CD4-positive, alpha-beta memory T cell (primary cell): Measurements from ENCODE around the gene PBX3. TPM values are rescaled to one million over a fixed set of nuclear protein-coding genes. Genes with fewer than 3 reads are reported as not detected.

Source experiments
- CTCF ChIA-PET: fragments of 350-600 bp; sonication (Branson Sonifier 250); formaldehyde crosslinking; loops from one replicate; lab custom pipeline; 2021; ENCODE audit warnings: inconsistent platforms; ENCODE audit not compliant: partially characterized antibody; lab: Charles Lee
- POLR2A ChIA-PET: fragments of 350-600 bp; sonication (Branson Sonifier 250); formaldehyde crosslinking; loops from one replicate; lab custom pipeline; 2021; ENCODE audit not compliant: partially characterized antibody; lab: Charles Lee
- DNase-seq, 5 donors: peaks; one replicate each; pipeline versions ENCODE4 v3.0.0 to v3.0.0-alpha.2; 2020 to 2022; ENCODE audit warnings: mixed read lengths in 1 of 5
- H3K27ac ChIP-seq: one replicate; pipeline ENCODE4 v1.7.0; 2013; ENCODE audit warnings: low read depth, low read length
- H3K27me3 ChIP-seq: 2 replicates; pipeline ENCODE4 v1.7.0; 2013; ENCODE audit warnings: mild to moderate bottlenecking, low read length, moderate library complexity; ENCODE audit not compliant: insufficient read depth
- H3K36me3 ChIP-seq: 2 replicates; pipeline ENCODE4 v1.7.0; 2013; ENCODE audit warnings: mild to moderate bottlenecking, low read length, moderate library complexity; ENCODE audit not compliant: insufficient read depth
- H3K4me1 ChIP-seq: 2 replicates; pipeline ENCODE4 v1.7.0; 2013; ENCODE audit warnings: mild to moderate bottlenecking, low read length, moderate library complexity; ENCODE audit not compliant: insufficient read depth
- H3K4me3 ChIP-seq, 2 donors: one replicate each; pipeline ENCODE4 v1.7.0; 2013; ENCODE audit warnings: low read length in 2 of 2, mild to moderate bottlenecking in 1 of 2
- H3K9me3 ChIP-seq, 2 donors: one replicate each; pipeline ENCODE4 v1.7.0; 2013; ENCODE audit warnings: low read length in 2 of 2, control low read depth in 1 of 2; ENCODE audit not compliant: control insufficient read depth in 1 of 2
- H3K27ac Mint-ChIP-seq, 7 donors: one replicate each; pipeline ENCODE4 v1.8.0; 2020 to 2021; ENCODE audit warnings: mixed read lengths in 7 of 7, mild to moderate bottlenecking in 6 of 7, inconsistent platforms in 3 of 7, moderate library complexity in 3 of 7
- H3K27me3 Mint-ChIP-seq, 2 donors: one replicate each; pipeline ENCODE4 v1.8.0; 2020 to 2021; ENCODE audit warnings: mixed read lengths in 2 of 2
- H3K36me3 Mint-ChIP-seq, 2 donors: one replicate each; pipeline ENCODE4 v1.8.0; 2020 to 2021; ENCODE audit warnings: mixed read lengths in 2 of 2, inconsistent platforms in 1 of 2, mild to moderate bottlenecking in 1 of 2
- H3K4me1 Mint-ChIP-seq, 4 donors: one replicate each; pipeline ENCODE4 v1.8.0; 2020 to 2021; ENCODE audit warnings: mixed read lengths in 4 of 4, mild to moderate bottlenecking in 1 of 4
- H3K4me3 Mint-ChIP-seq, 8 donors: one replicate each; pipeline ENCODE4 v1.8.0; 2020 to 2021; ENCODE audit warnings: mixed read lengths in 8 of 8, mild to moderate bottlenecking in 7 of 8, moderate library complexity in 6 of 8, inconsistent platforms in 3 of 8
- H3K9me3 Mint-ChIP-seq, 8 donors: one replicate each; pipeline ENCODE4 v1.8.0; 2020 to 2021; ENCODE audit warnings: mixed read lengths in 8 of 8, mild to moderate bottlenecking in 5 of 8, inconsistent platforms in 3 of 8, moderate library complexity in 1 of 8
- intact Hi-C: fragments of 100-400 bp; cut with micrococcal nuclease; formaldehyde crosslinking; loops from one replicate; pipeline ENCODE4 v1.15.1; 2023
- polyA plus RNA-seq, 2 donors: library from polyadenylated mRNA; unstranded; fragments of 300-500 nt; fragmentation: Illumina TruSeq; gene quantifications; one replicate each; pipeline ENCODE4 v1.2.3, GENCODE V29; 2021
- total RNA-seq, 2 experiments: library from RNA; stranded (reverse); gene quantifications; one replicate each; pipeline ENCODE4 v1.2.3, GENCODE V29; 2021

Gene PBX3
- total and polyA plus RNA-seq, 4 experiments from 2014 or later: 2.2 to 17.0 (median 10.4) TPM

- no peak for DNase-seq
- Histone ChIP-seq H3K36me3 (no peaks in the 10 kb centered on the region), H3K4me1 (no peaks in the 10 kb centered on the region), H3K27me3 (no peaks in the 10 kb centered on the region), H3K4me3 (no peak overlapping the region), H3K9me3 (no peaks in the 10 kb centered on the region), H3K27ac (no peak overlapping the region)
- H3K4me3 Mint-ChIP-seq: no peak overlapping the region
- peak overlapping the region in 1 of 7 donors; percentile 5 for H3K27ac Mint-ChIP-seq
- POLR2A ChIA-PET: no interaction called here
- no peaks in the 10 kb centered on the region for H3K4me1 Mint-ChIP-seq
- CTCF ChIA-PET: interaction anchor here (1.2 kb wide), 1 partner anchor 10 kb away, joined by 3 read pairs; no protein-coding TSS in a partner anchor
- no peaks in the 10 kb centered on the region for H3K9me3 Mint-ChIP-seq
- peaks cover 0 to 4% of the 10 kb centered on the region in 2 donors for H3K36me3 Mint-ChIP-seq
- intact Hi-C loops: no loop called here
- H3K27me3 Mint-ChIP-seq: peaks cover 0 to 2% of the 10 kb centered on the region in 2 donors
Measured at GRCh38 chr9:125881042-125881441, 133.9 kb downstream of the PBX3 start.

DNA sequence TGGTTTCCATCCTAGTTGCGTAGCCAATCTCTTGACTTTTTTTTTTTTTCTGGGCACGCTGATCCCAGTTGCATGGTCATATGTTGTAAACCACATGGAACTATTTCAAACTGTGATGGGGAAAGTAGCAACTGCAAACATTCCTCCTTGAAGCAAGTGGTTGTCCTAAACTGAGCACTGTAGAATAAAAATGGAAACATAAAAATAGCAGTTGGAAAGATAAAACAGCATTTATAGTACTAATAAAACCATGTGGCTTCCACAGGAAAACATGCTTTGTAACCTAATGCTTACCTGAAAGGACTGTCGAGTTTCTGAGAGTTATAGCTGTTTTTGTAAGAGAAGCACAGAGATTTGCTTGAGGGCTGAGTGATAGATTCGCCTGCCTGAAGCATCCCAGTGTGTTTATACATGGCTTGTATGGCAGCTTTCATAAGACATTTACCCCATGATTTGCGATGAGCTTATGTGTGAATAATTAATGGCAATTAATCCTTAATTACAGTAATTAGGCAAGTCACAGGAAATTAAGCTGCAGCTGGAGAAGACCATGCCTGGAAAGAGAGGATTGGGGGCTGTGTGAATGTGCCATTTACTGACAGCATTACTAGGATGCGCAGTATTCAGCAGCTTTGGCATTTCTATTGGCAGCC lies 136.5 kb downstream of the PBX3 start:
- no peaks in the 10 kb centered on the region for H3K9me3 ChIP-seq
- ChIA-PET CTCF (no interaction called here), POLR2A (no interaction called here)
- peaks cover 4 to 9% of the 10 kb centered on the region in 2 donors for H3K27me3 Mint-ChIP-seq
- intact Hi-C loops: no loop called here
- no peaks in the 10 kb centered on the region for H3K36me3 ChIP-seq
- peaks cover under 1% of the 10 kb centered on the region for H3K4me1 ChIP-seq
- H3K4me3 ChIP-seq: no peak overlapping the region
- H3K27ac ChIP-seq: no peak overlapping the region
- no peak overlapping the region for H3K4me3 Mint-ChIP-seq
- DNase-seq: no peak
- H3K27ac Mint-ChIP-seq: no peak overlapping the region
- peaks cover 0 to 4% of the 10 kb centered on the region in 2 donors for H3K36me3 Mint-ChIP-seq
- H3K4me1 Mint-ChIP-seq: peaks cover 0 to under 1% (median under 1%) of the 10 kb centered on the region in 4 donors
- H3K27me3 ChIP-seq: peaks cover 4% of the 10 kb centered on the region
- peaks cover 0 to 2% (median 0%) of the 10 kb centered on the region in 8 donors for H3K9me3 Mint-ChIP-seq

DNA sequence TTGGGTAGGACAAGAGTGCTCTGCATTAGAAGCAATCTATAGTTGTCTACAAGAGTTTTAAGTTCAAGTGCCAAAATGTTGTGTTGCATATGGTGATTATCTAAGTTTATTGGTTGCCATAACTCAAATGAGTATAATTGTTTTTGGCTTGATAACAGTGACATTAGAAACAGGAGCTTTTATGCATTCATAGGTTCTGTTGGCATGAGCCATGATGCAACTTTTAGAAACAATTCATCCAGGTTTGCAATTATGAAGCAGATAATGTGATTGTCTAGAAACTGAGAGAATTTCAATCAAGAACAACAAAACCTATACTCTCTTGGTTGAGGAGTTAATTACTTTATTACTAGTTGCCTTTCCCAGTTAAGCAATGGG lies 137.0 kb downstream of the PBX3 start:
- Histone ChIP-seq H3K4me1 (peaks cover 6% of the 10 kb centered on the region), H3K27ac (no peak overlapping the region), H3K27me3 (peaks cover 9% of the 10 kb centered on the region), H3K9me3 (no peaks in the 10 kb centered on the region), H3K4me3 (no peak overlapping the region), H3K36me3 (no peaks in the 10 kb centered on the region)
- ChIA-PET CTCF (no interaction called here), POLR2A (no interaction called here)
- DNase-seq: no peak
- Mint-ChIP-seq H3K9me3 (peaks cover 0 to 4% (median 0%) of the 10 kb centered on the region in 8 donors), H3K4me1 (peaks cover 1 to 6% (median 4%) of the 10 kb centered on the region in 4 donors), H3K4me3 (no peak overlapping the region), H3K36me3 (peaks cover 0 to 4% of the 10 kb centered on the region in 2 donors), H3K27me3 (peaks cover 4 to 9% of the 10 kb centered on the region in 2 donors), H3K27ac (no peak overlapping the region)
- intact Hi-C loops: no loop called here

- H3K4me3 ChIP-seq: no peak overlapping the region
- intact Hi-C loops: loop anchor here (5.0 kb wide), 1 partner anchor 138 kb away; the partner anchor contains the start of gene PBX3
- H3K9me3 ChIP-seq: no peaks in the 10 kb centered on the region
- Mint-ChIP-seq H3K4me3 (no peak overlapping the region), H3K9me3 (peaks cover 0 to 4% (median 0%) of the 10 kb centered on the region in 8 donors), H3K27me3 (peaks cover 5 to 12% of the 10 kb centered on the region in 2 donors), H3K27ac (no peak overlapping the region), H3K36me3 (peaks cover 0 to 4% of the 10 kb centered on the region in 2 donors), H3K4me1 (peaks cover 5 to 10% (median 8%) of the 10 kb centered on the region in 4 donors)
- no peak for DNase-seq
- no peak overlapping the region for H3K27ac ChIP-seq
- peaks cover 17% of the 10 kb centered on the region for H3K27me3 ChIP-seq
- ChIA-PET POLR2A (no interaction called here), CTCF (no interaction called here)
- peaks cover 7% of the 10 kb centered on the region for H3K4me1 ChIP-seq
- no peaks in the 10 kb centered on the region for H3K36me3 ChIP-seq
Measured at GRCh38 chr9:125885405-125886034, 138.3 kb downstream of the PBX3 start.

- H3K27ac ChIP-seq: no peak overlapping the region
- Mint-ChIP-seq H3K4me1 (peaks cover 5 to 10% (median 8%) of the 10 kb centered on the region in 4 donors), H3K27ac (no peak overlapping the region), H3K9me3 (peaks cover 0 to 4% (median 0%) of the 10 kb centered on the region in 8 donors), H3K4me3 (no peak overlapping the region), H3K36me3 (no peaks in the 10 kb centered on the region), H3K27me3 (peaks cover 5 to 12% of the 10 kb centered on the region in 2 donors)
- no peak overlapping the region for H3K4me3 ChIP-seq
- ChIA-PET CTCF (no interaction called here), POLR2A (no interaction called here)
- H3K36me3 ChIP-seq: no peaks in the 10 kb centered on the region
- DNase-seq: no peak
- peaks cover 20% of the 10 kb centered on the region for H3K27me3 ChIP-seq
- intact Hi-C loops: loop anchor here (5.0 kb wide), 1 partner anchor 139 kb away; the partner anchor contains the start of gene PBX3
- H3K4me1 ChIP-seq: peaks cover 7% of the 10 kb centered on the region
- no peaks in the 10 kb centered on the region for H3K9me3 ChIP-seq
Measured at GRCh38 chr9:125886365-125886764, 139.2 kb downstream of the PBX3 start.

GRCh38 chr9:125887172-125887571 lies 140.0 kb downstream of the PBX3 start:
- CTCF ChIA-PET: no interaction called here
- intact Hi-C loops: loop anchor here (5.0 kb wide), 1 partner anchor 140 kb away; the partner anchor contains the start of gene PBX3
- H3K27me3 Mint-ChIP-seq: peaks cover 5 to 12% of the 10 kb centered on the region in 2 donors

GRCh38 chr9:125888211-125888610 lies 141.0 kb downstream of the PBX3 start:
- Histone ChIP-seq H3K36me3 (no peaks in the 10 kb centered on the region), H3K4me1 (peaks cover 7% of the 10 kb centered on the region), H3K27me3 (peaks cover 20% of the 10 kb centered on the region), H3K27ac (no peak overlapping the region), H3K9me3 (no peaks in the 10 kb centered on the region), H3K4me3 (no peak overlapping the region)
- no peak for DNase-seq
- H3K4me1 Mint-ChIP-seq: peaks cover 5 to 10% (median 8%) of the 10 kb centered on the region in 4 donors
- intact Hi-C loops: loop anchor here (5.0 kb wide), 1 partner anchor 141 kb away; the partner anchor contains the start of gene PBX3
- no peaks in the 10 kb centered on the region for H3K36me3 Mint-ChIP-seq
- no peak overlapping the region for H3K27ac Mint-ChIP-seq
- CTCF ChIA-PET: no interaction called here
- peaks cover 0 to 4% (median 0%) of the 10 kb centered on the region in 8 donors for H3K9me3 Mint-ChIP-seq
- H3K27me3 Mint-ChIP-seq: peaks cover 5 to 12% of the 10 kb centered on the region in 2 donors
- H3K4me3 Mint-ChIP-seq: no peak overlapping the region
- POLR2A ChIA-PET: interaction anchor here (0.9 kb wide), 1 partner anchor 67 kb away, joined by 3 read pairs; no protein-coding TSS in a partner anchor

More at GRCh38 chr9:125887172-125887571, 140.0 kb downstream of the PBX3 start:
- H3K36me3 ChIP-seq: no peaks in the 10 kb centered on the region
- POLR2A ChIA-PET: interaction anchor here (0.9 kb wide), 1 partner anchor 69 kb away, joined by 3 read pairs; no protein-coding TSS in a partner anchor
- H3K27ac ChIP-seq: no peak overlapping the region
- peaks cover 20% of the 10 kb centered on the region for H3K27me3 ChIP-seq
- Mint-ChIP-seq H3K4me3 (no peak overlapping the region), H3K27ac (no peak overlapping the region), H3K9me3 (peaks cover 0 to 4% (median 0%) of the 10 kb centered on the region in 8 donors), H3K36me3 (no peaks in the 10 kb centered on the region), H3K4me1 (peaks cover 5 to 10% (median 8%) of the 10 kb centered on the region in 4 donors)
- no peaks in the 10 kb centered on the region for H3K9me3 ChIP-seq
- DNase-seq: no peak
- peaks cover 7% of the 10 kb centered on the region for H3K4me1 ChIP-seq
- H3K4me3 ChIP-seq: no peak overlapping the region
